HCT116 (cell line): Measurements from ENCODE around the gene TMEM232. TPM values are rescaled to one million over a fixed set of nuclear protein-coding genes. Genes with fewer than 3 reads are reported as not detected.

ENCODE experiments used
- ATAC-seq: fragments of 200-7000 bp; cut with Tn5 transposase; 2 replicates; pipeline ENCODE4 v1.9.1; 2020; ENCODE audit warnings: mild to moderate bottlenecking, moderate library complexity
- BruUV-seq: library from RNA; stranded (reverse); fragments of 400-500 nt; replicated peaks from 2 replicates; lab custom pipeline; 2021; lab: Mats Ljungman, UMichigan
- CTCF ChIA-PET: fragments of 300-600 bp; sonication (Branson Sonifier 250); formaldehyde crosslinking; loops from one replicate; lab custom pipeline; 2021; ENCODE audit warnings: antibody characterized with exemption; lab: Charles Lee
- POLR2A ChIA-PET: fragments of 300-600, 350-600 bp; sonication (Branson Sonifier 250); formaldehyde crosslinking; loops from one replicate; lab custom pipeline; 2021; ENCODE audit warnings: antibody characterized with exemption; lab: Charles Lee
- RAD21 ChIA-PET, 2 experiments: fragments of 300-600 bp; sonication (Branson Sonifier 250); formaldehyde crosslinking; loops; one replicate each; lab custom pipeline; 2023; ENCODE audit warnings: low total read pairs in 2 of 2; ENCODE audit not compliant: uncharacterized antibody in 2 of 2, unreplicated experiment in 2 of 2, low non-redundant PET in 1 of 2; lab: Charles Lee
- DNase-seq: peaks from one replicate; pipeline ENCODE4 v3.0.0-alpha.2; 2010; ENCODE audit warnings: low read depth, low spot score
- H2AFZ ChIP-seq: fragments of 200-600 bp; shearing (Covaris generic), sonication (generic); 2 replicates; pipeline ENCODE4 v1.6.1; 2017; ENCODE audit warnings: low read depth, mixed run types, mixed read lengths, antibody characterized with exemption, low read length; ENCODE audit not compliant: poor library complexity, severe bottlenecking
- H3K27ac ChIP-seq: 2 replicates; pipeline ENCODE4 v1.5.1; 2012; ENCODE audit warnings: low read depth, low read length
- H3K27me3 ChIP-seq: fragments of 200-600 bp; sonication (generic); 2 replicates; pipeline ENCODE4 v1.6.1; 2016; ENCODE audit warnings: mixed run types, low read length, mixed read lengths; ENCODE audit not compliant: insufficient read depth
- H3K36me3 ChIP-seq, 2 experiments: fragments of 200-500 bp in 1 of 2; fragments of 200-600 bp in 1 of 2; sonication (Bioruptor generic) in 1 of 2; sonication (generic) in 1 of 2; 2 replicates each; pipeline versions ENCODE4 v1.5.1 to v1.6.1; 2014 to 2016; ENCODE audit warnings: low read length in 2 of 2, inconsistent platforms in 1 of 2, mixed read lengths in 1 of 2, mixed run types in 1 of 2; ENCODE audit not compliant: insufficient read depth in 2 of 2, control insufficient read depth in 1 of 2
- H3K4me1 ChIP-seq, 2 experiments: fragments of 200-600 bp in 1 of 2; sonication (generic) in 1 of 2; 2 replicates each; pipeline versions ENCODE4 v1.5.1 to v1.6.1; 2012 to 2017; ENCODE audit warnings: low read length in 2 of 2, inconsistent platforms in 1 of 2, mild to moderate bottlenecking in 1 of 2, mixed read lengths in 1 of 2, mixed run types in 1 of 2, moderate library complexity in 1 of 2; ENCODE audit not compliant: insufficient read depth in 2 of 2, control insufficient read depth in 1 of 2
- H3K4me2 ChIP-seq: fragments of 200-600 bp; sonication (generic); 2 replicates; pipeline ENCODE4 v1.6.1; 2017; ENCODE audit warnings: mixed run types, low read length, mixed read lengths
- H3K4me3 ChIP-seq, 2 experiments: fragments of 200-600 bp in 1 of 2; sonication (generic) in 1 of 2; replicated peaks in 1 of 2; 2 replicates each; pipeline ENCODE4 v1.5.1; 2011 to 2016; ENCODE audit warnings: low read length in 2 of 2, control low read depth in 1 of 2, low read depth in 1 of 2, mild to moderate bottlenecking in 1 of 2, mixed read lengths in 1 of 2, mixed run types in 1 of 2
- H3K79me2 ChIP-seq: fragments of 200-600 bp; sonication (generic); 2 replicates; pipeline ENCODE4 v1.6.1; 2017; ENCODE audit warnings: mild to moderate bottlenecking, mixed run types, low read length, moderate library complexity, mixed read lengths; ENCODE audit not compliant: insufficient read depth
- H3K9ac ChIP-seq: fragments of 200-600 bp; sonication (generic); 2 replicates; pipeline ENCODE4 v1.6.1; 2016; ENCODE audit warnings: low read length, mixed read lengths
- H3K9me2 ChIP-seq: fragments of 200-600 bp; sonication (generic), shearing (Covaris generic); 2 replicates; pipeline ENCODE4 v1.6.1; 2017; ENCODE audit warnings: mixed run types, mild to moderate bottlenecking, moderate library complexity; ENCODE audit not compliant: insufficient read depth
- H3K9me3 ChIP-seq, 2 experiments: fragments of 200-500 bp in 1 of 2; fragments of 200-600 bp in 1 of 2; sonication (Bioruptor generic) in 1 of 2; sonication (generic) in 1 of 2; 2 replicates each; pipeline ENCODE4 v1.6.1; 2014 to 2017; ENCODE audit warnings: low read length in 2 of 2, mixed read lengths in 2 of 2, inconsistent platforms in 1 of 2, low read depth in 1 of 2, mild to moderate bottlenecking in 1 of 2, mixed run types in 1 of 2, moderate library complexity in 1 of 2; ENCODE audit not compliant: control insufficient read depth in 1 of 2, insufficient read depth in 1 of 2
- H4K20me1 ChIP-seq: fragments of 200-600 bp; sonication (generic), shearing (Covaris generic); 2 replicates; pipeline ENCODE4 v1.6.1; 2017; ENCODE audit warnings: mixed run types, mild to moderate bottlenecking, moderate library complexity; ENCODE audit not compliant: insufficient read depth
- CTCF ChIP-seq, 3 experiments: fragments of 200-600 bp in 1 of 3; sonication (generic) in 1 of 3; IDR thresholded peaks in 2 of 3; conservative IDR thresholded peaks in 1 of 3; 2 replicates each; pipeline ENCODE4 v1.5.1; 2012 to 2017; ENCODE audit warnings: low read depth in 2 of 3, low read length in 2 of 3, antibody characterized with exemption in 1 of 3, borderline replicate concordance in 1 of 3, control low read depth in 1 of 3, mild to moderate bottlenecking in 1 of 3, mixed read lengths in 1 of 3, mixed run types in 1 of 3, moderate library complexity in 1 of 3; ENCODE audit not compliant: insufficient read depth in 1 of 3
- EGR1 ChIP-seq: IDR thresholded peaks from 2 replicates; pipeline ENCODE4 v1.6.1; 2012; ENCODE audit warnings: low read depth
- ELF1 ChIP-seq: IDR thresholded peaks from 2 replicates; pipeline ENCODE4 v1.6.1; 2012; ENCODE audit warnings: low read depth, borderline replicate concordance
- EZH2 ChIP-seq: fragments of 200-600 bp; sonication (generic); IDR thresholded peaks from 2 replicates; pipeline ENCODE4 v1.6.1; 2017; ENCODE audit warnings: antibody characterized with exemption, mixed run types
- MAX ChIP-seq: IDR thresholded peaks from 2 replicates; pipeline ENCODE4 v1.6.1; 2012
- POLR2AphosphoS5 ChIP-seq: IDR thresholded peaks from 2 replicates; pipeline ENCODE4 v1.6.1; 2011; ENCODE audit warnings: mild to moderate bottlenecking, low read depth, low read length, moderate library complexity
- REST ChIP-seq: IDR thresholded peaks from 2 replicates; pipeline ENCODE4 v1.6.1; 2012; ENCODE audit warnings: low read depth
- SP1 ChIP-seq: IDR thresholded peaks from 2 replicates; pipeline ENCODE4 v1.6.1; 2012; ENCODE audit warnings: low read depth
- SRF ChIP-seq: IDR thresholded peaks from 2 replicates; pipeline ENCODE4 v1.6.1; 2012; ENCODE audit warnings: low read depth
- TCF7L2 ChIP-seq: IDR thresholded peaks from 2 replicates; pipeline ENCODE4 v1.7.0; 2011; ENCODE audit warnings: borderline replicate concordance, inconsistent platforms; ENCODE audit not compliant: insufficient read depth, insufficient read length; ENCODE audit errors: extremely low read depth
- YY1 ChIP-seq: IDR thresholded peaks from 2 replicates; pipeline ENCODE4 v1.6.1; 2011; ENCODE audit warnings: low read length, low read depth, moderate library complexity, mild to moderate bottlenecking; ENCODE audit not compliant: insufficient replicate concordance; ENCODE audit errors: extremely low read depth
- ZBTB33 ChIP-seq: IDR thresholded peaks from 2 replicates; pipeline ENCODE4 v1.6.1; 2011; ENCODE audit warnings: mild to moderate bottlenecking, low read length, moderate library complexity; ENCODE audit not compliant: insufficient replicate concordance; ENCODE audit errors: extremely low read depth
- ZFX ChIP-seq: fragments of 450-650 bp; IDR thresholded peaks from 2 replicates; pipeline ENCODE4 v1.6.1; 2017
- ZNF274 ChIP-seq: fragments of 200-500 bp; sonication (Bioruptor generic); IDR thresholded peaks from 2 replicates; pipeline ENCODE4 v1.6.1; 2014; ENCODE audit warnings: mild to moderate bottlenecking, low read depth, low read length, inconsistent platforms
- intact Hi-C: fragments of 100-400 bp; cut with micrococcal nuclease; formaldehyde crosslinking; loops from 2 replicates; pipeline ENCODE4 v1.10.0; 2022
- total RNA-seq: library from RNA; stranded (reverse); gene quantifications from one replicate; pipeline ENCODE4 v1.2.1, GENCODE V29; 2021; ENCODE audit not compliant: unreplicated experiment

TMEM232 gene
- total RNA-seq, 1 experiment from 2014 or later = 1.2 TPM

GRCh38 chr5:110463106-110463505 is 263.4 kb downstream of the TMEM232 start:
- no peak overlapping the region for H3K4me2 ChIP-seq
- no peaks in the 10 kb centered on the region for H3K79me2 ChIP-seq
- ChIA-PET RAD21 (no interaction called here), POLR2A (no interaction called here), CTCF (no interaction called here)
- intact Hi-C loops = no loop called here
- H3K27me3 ChIP-seq = no peaks in the 10 kb centered on the region
- no peaks in the 10 kb centered on the region for H3K36me3 ChIP-seq
- no peak overlapping the region for H3K9ac ChIP-seq
- H3K9me3 ChIP-seq = no peaks in the 10 kb centered on the region
- no peaks in the 10 kb centered on the region for H3K4me1 ChIP-seq
- no peak overlapping the region for H3K4me3 ChIP-seq
- H3K9me2 ChIP-seq = no peaks in the 10 kb centered on the region
- no peak overlapping the region for H2AFZ ChIP-seq
- BruUV-seq = no TSS peak
- H4K20me1 ChIP-seq = no peaks in the 10 kb centered on the region
- H3K27ac ChIP-seq = no peak overlapping the region
- TF ChIP-seq EGR1 (no peak), CTCF (IDR thresholded peaks at IDR 0.05 in 2 of 3, conservative IDR thresholded peaks at IDR 0.05 in 1 of 3; ENCODE audit: borderline replicate concordance in 1 of 3, insufficient read depth in 1 of 3, low read depth in 2 of 3, low read length in 2 of 3) (no peak), YY1 (no peak), ELF1 (no peak), SRF (no peak), POLR2AphosphoS5 (no peak), ZNF274 (no peak), ZFX (no peak), MAX (no peak), REST (no peak), SP1 (no peak), EZH2 (no peak), ZBTB33 (no peak), TCF7L2 (no peak)
- DNase-seq = no peak
- no peak for ATAC-seq
